Naive thymus-derived CD4-positive, alpha-beta T cell (primary cell): Measurements from ENCODE around the gene MDM2. TPM values are rescaled to one million over a fixed set of nuclear protein-coding genes. Genes with fewer than 3 reads are reported as not detected.

Source experiments
- ATAC-seq: fragments of 150-1000 bp; cut with Tn5 transposase; 2 replicates; pipeline ENCODE4 v1.10.0; 2021; ENCODE audit warnings: mild to moderate bottlenecking, moderate library complexity
- CTCF ChIA-PET: fragments of 350-600 bp; sonication (Branson Sonifier 250); formaldehyde crosslinking; loops from one replicate; lab custom pipeline; 2021; ENCODE audit warnings: antibody characterized with exemption; lab: Charles Lee
- POLR2A ChIA-PET: fragments of 350-600 bp; sonication (Branson Sonifier 250); formaldehyde crosslinking; loops from one replicate; lab custom pipeline; 2021; ENCODE audit warnings: antibody characterized with exemption, inconsistent platforms; lab: Charles Lee
- DNase-seq, 9 donors: peaks; one replicate each; pipeline versions ENCODE4 v3.0.0 to v3.0.0-alpha.2; 2020 to 2022; ENCODE audit warnings: mixed read lengths in 1 of 9
- H3K27ac ChIP-seq: one replicate; pipeline ENCODE4 v1.7.0; 2013; ENCODE audit warnings: mild to moderate bottlenecking, low read depth, low read length, moderate library complexity
- H3K27me3 ChIP-seq, 2 donors: one replicate each; pipeline ENCODE4 v1.7.0; 2013; ENCODE audit warnings: low read length in 2 of 2, mild to moderate bottlenecking in 2 of 2, moderate library complexity in 2 of 2; ENCODE audit not compliant: control insufficient read depth in 2 of 2, insufficient read depth in 2 of 2
- H3K36me3 ChIP-seq, 3 experiments: 1 replicate in 2 of 3; 2 replicates in 1 of 3; pipeline ENCODE4 v1.7.0; 2013; ENCODE audit warnings: low read length in 3 of 3, mild to moderate bottlenecking in 3 of 3, moderate library complexity in 1 of 3; ENCODE audit not compliant: insufficient read depth in 3 of 3, control insufficient read depth in 2 of 3
- H3K4me1 ChIP-seq, 2 donors: one replicate each; pipeline ENCODE4 v1.7.0; 2013; ENCODE audit warnings: low read length in 2 of 2, mild to moderate bottlenecking in 2 of 2, moderate library complexity in 1 of 2; ENCODE audit not compliant: control insufficient read depth in 2 of 2, insufficient read depth in 2 of 2
- H3K4me3 ChIP-seq: 2 replicates; pipeline ENCODE4 v1.7.0; 2013; ENCODE audit warnings: mild to moderate bottlenecking, low read length
- H3K9me3 ChIP-seq, 3 experiments: 1 replicate in 2 of 3; 2 replicates in 1 of 3; pipeline ENCODE4 v1.7.0; 2013; ENCODE audit warnings: low read length in 3 of 3; ENCODE audit not compliant: control insufficient read depth in 2 of 3
- H3K27ac Mint-ChIP-seq, 9 donors: one replicate each; pipeline ENCODE4 v1.8.0; 2020 to 2022; ENCODE audit warnings: mixed read lengths in 9 of 9, mild to moderate bottlenecking in 8 of 9, moderate library complexity in 5 of 9, inconsistent platforms in 2 of 9
- H3K27me3 Mint-ChIP-seq, 5 donors: one replicate each; pipeline ENCODE4 v1.8.0; 2021 to 2022; ENCODE audit warnings: mixed read lengths in 5 of 5, mild to moderate bottlenecking in 1 of 5
- H3K36me3 Mint-ChIP-seq, 5 donors: one replicate each; pipeline ENCODE4 v1.8.0; 2020 to 2022; ENCODE audit warnings: mixed read lengths in 5 of 5, mild to moderate bottlenecking in 3 of 5, inconsistent platforms in 1 of 5
- H3K4me1 Mint-ChIP-seq, 7 donors: one replicate each; pipeline ENCODE4 v1.8.0; 2020 to 2022; ENCODE audit warnings: mixed read lengths in 7 of 7, mild to moderate bottlenecking in 3 of 7, inconsistent platforms in 1 of 7
- H3K4me3 Mint-ChIP-seq, 10 donors: one replicate each; pipeline ENCODE4 v1.8.0; 2020 to 2022; ENCODE audit warnings: mild to moderate bottlenecking in 10 of 10, mixed read lengths in 10 of 10, moderate library complexity in 6 of 10, inconsistent platforms in 2 of 10
- H3K9me3 Mint-ChIP-seq, 11 donors: one replicate each; pipeline ENCODE4 v1.8.0; 2020 to 2022; ENCODE audit warnings: mixed read lengths in 11 of 11, mild to moderate bottlenecking in 4 of 11, inconsistent platforms in 1 of 11, moderate library complexity in 1 of 11
- intact Hi-C, 2 donors: fragments of 100-400 bp; cut with micrococcal nuclease; formaldehyde crosslinking; loops; one replicate each; pipeline ENCODE4 v1.15.1; 2023
- polyA plus RNA-seq, 2 donors: library from polyadenylated mRNA; unstranded; fragments of 300-500 nt; fragmentation: Illumina TruSeq; gene quantifications; one replicate each; pipeline ENCODE4 v1.2.3, GENCODE V29; 2021
- total RNA-seq, 6 experiments: library from RNA in 5 of 6; stranded (reverse) in 5 of 6; gene quantifications; 1 replicate in 5 of 6; 2 replicates in 1 of 6; pipeline ENCODE4 v1.2.3 and lab custom pipeline; 2021 to 2026

MDM2 gene
- total and polyA plus RNA-seq, 7 experiments from 2014 or later = 14.5 to 271 (median 79.8) TPM

DNA sequence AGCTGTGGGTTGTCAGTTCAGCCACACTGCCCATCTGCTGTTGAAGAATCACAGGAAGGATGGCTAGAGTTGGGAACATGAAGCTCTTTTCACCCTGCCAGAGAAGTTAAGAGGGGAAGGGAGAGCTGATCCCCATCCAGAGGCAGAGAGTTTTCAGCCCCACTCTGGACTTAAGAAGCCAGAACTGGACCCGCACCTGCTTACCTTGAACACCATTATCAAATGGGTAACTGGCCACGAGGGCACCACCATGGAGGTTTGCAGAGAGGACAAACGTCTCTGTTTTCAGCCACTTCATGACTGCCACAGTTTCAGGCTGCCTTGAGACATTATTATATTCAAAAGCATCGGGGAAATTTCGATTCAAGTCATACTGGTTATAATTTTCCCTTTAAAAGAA, 62.0 kb downstream of the MDM2 start:
- H3K4me3 Mint-ChIP-seq = no peak overlapping the region
- CTCF ChIA-PET = no interaction called here

DNA sequence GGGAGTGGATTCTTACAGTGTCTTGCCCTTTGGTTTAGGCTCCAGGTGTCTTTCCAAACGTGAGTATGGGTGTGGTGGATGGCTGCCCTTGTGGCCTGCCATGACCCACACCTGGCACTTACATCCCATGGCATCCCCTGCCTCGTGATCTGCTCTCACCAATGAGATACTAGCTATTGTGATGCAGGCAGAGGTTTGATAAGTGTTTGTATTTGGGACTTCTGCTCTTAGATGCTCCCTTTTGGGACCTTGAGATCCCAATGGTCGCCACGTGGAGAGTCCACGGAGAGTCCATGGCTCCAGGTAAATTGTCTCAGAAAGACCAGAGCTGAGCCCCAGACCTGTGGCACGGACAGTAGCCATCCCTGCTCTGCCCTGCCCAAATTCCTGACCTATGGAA, 62.5 kb downstream of the MDM2 start:
- Histone ChIP-seq H3K27ac (no peak overlapping the region), H3K4me1 (no peaks in the 10 kb centered on the region), H3K9me3 (no peaks in the 10 kb centered on the region), H3K4me3 (no peak overlapping the region), H3K36me3 (no peaks in the 10 kb centered on the region), H3K27me3 (no peaks in the 10 kb centered on the region)
- intact Hi-C loops = loop anchor here in 1 of 2 donors (10.0 kb wide), 1 partner anchor 64 kb away; the partner anchor contains the start of gene CPM
- Mint-ChIP-seq H3K27ac (no peak overlapping the region), H3K9me3 (no peaks in the 10 kb centered on the region), H3K4me3 (no peak overlapping the region), H3K27me3 (peaks cover 0 to 6% (median 0%) of the 10 kb centered on the region in 5 donors), H3K36me3 (peaks cover 0 to 6% (median 0%) of the 10 kb centered on the region in 5 donors), H3K4me1 (peaks cover 0 to 8% (median 0%) of the 10 kb centered on the region in 7 donors)
- POLR2A ChIA-PET = no interaction called here
- DNase-seq = no peak
- CTCF ChIA-PET = no interaction called here
- no peak for ATAC-seq

More for the DNA sequence above, 62.0 kb downstream of the MDM2 start:
- Mint-ChIP-seq H3K27me3 (peaks cover 0 to 6% (median 0%) of the 10 kb centered on the region in 5 donors), H3K27ac (no peak overlapping the region), H3K9me3 (no peaks in the 10 kb centered on the region), H3K4me1 (peaks cover 0 to 10% (median 0%) of the 10 kb centered on the region in 7 donors), H3K36me3 (peaks cover 0 to 6% (median 0%) of the 10 kb centered on the region in 5 donors)
- ATAC-seq (no peak), DNase-seq (no peak)
- intact Hi-C loops = loop anchor here in 1 of 2 donors (10.0 kb wide), 1 partner anchor 65 kb away; the partner anchor contains the start of gene CPM
- Histone ChIP-seq H3K27ac (no peak overlapping the region), H3K4me1 (no peaks in the 10 kb centered on the region), H3K9me3 (no peaks in the 10 kb centered on the region), H3K36me3 (no peaks in the 10 kb centered on the region), H3K27me3 (no peaks in the 10 kb centered on the region), H3K4me3 (no peak overlapping the region)
- POLR2A ChIA-PET = no interaction called here

DNA sequence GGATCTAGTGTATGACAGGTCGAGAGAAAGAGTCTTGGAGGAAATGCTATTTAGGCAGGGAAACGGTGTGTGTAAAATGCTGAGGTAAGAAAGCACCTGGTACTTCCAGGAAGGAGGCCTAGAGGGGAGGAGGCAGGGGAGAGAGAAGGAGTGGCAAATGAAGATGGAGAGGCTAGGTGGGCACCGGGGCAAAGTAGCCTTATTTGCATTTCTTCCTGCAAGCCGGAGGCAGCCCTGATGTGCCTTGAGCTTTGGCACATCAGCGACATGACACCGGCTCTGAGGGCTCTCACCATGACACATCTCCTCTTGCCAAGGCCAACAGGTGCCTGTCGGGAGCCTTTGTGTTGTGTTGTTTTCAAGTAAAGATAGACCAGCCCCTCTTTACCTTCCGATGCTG, 63.4 kb downstream of the MDM2 start:
- H3K9me3 ChIP-seq = no peaks in the 10 kb centered on the region
- Mint-ChIP-seq H3K36me3 (peaks cover 0 to 6% (median 0%) of the 10 kb centered on the region in 5 donors), H3K27me3 (peaks cover 0 to 6% (median 0%) of the 10 kb centered on the region in 5 donors), H3K4me1 (peaks cover 0 to 9% (median 0%) of the 10 kb centered on the region in 7 donors), H3K27ac (peak overlapping the region in 1 of 9 donors; percentile 32), H3K4me3 (no peak overlapping the region), H3K9me3 (no peaks in the 10 kb centered on the region)
- H3K4me3 ChIP-seq = no peak overlapping the region
- ATAC-seq (no peak), DNase-seq (no peak)
- POLR2A ChIA-PET = no interaction called here
- H3K4me1 ChIP-seq = no peaks in the 10 kb centered on the region
- H3K27me3 ChIP-seq = no peaks in the 10 kb centered on the region
- intact Hi-C loops = loop anchor here in 1 of 2 donors (10.0 kb wide), 1 partner anchor 63 kb away; the partner anchor contains the start of gene CPM
- no peak overlapping the region for H3K27ac ChIP-seq
- H3K36me3 ChIP-seq = no peaks in the 10 kb centered on the region
- CTCF ChIA-PET = no interaction called here

DNA sequence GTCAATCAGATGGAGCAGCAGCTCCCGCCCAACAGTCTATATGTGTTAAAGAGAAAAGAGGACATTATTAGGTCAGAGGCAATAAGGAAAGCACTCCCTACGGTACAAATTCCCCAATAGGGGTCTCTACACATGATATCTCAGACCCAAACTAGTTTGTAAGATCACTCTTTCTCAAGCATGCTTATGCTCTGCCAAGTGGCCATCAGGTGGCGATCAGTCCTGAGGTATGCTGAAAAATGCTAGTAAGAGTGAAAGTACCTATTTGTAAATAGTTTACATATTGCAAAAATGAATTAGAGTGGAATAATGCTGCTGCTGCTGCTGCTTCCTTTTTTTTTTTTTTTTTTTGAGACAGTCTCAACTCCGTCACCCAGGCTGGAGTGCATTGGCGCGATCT, 63.9 kb downstream of the MDM2 start:
- ChIA-PET CTCF (no interaction called here), POLR2A (no interaction called here)
- no peaks in the 10 kb centered on the region for H3K4me1 ChIP-seq

DNA sequence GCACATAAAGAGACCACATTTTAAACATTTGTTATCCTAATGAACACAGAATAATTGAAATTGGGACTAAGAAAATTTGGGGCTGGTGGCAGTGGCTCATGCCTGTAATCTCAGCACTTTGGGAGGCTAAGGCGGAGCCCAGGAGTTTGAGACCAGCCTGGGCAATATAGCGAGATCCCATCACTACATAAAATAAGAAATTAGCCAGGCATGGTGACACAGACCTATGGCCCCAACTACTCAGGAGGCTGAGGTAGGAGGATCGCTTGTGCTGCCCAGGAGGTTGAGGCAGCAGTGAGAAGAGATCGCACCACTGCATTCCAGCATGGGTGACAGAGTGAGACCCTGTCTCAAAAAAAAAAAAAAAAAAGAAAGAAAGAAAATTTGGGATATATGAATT, 65.3 kb downstream of the MDM2 start:
- Mint-ChIP-seq H3K9me3 (peaks cover 0 to under 1% (median 0%) of the 10 kb centered on the region in 11 donors), H3K27ac (no peak overlapping the region), H3K4me3 (no peak overlapping the region), H3K27me3 (peaks cover 0 to 6% (median 0%) of the 10 kb centered on the region in 5 donors), H3K36me3 (peaks cover 0 to 8% (median under 1%) of the 10 kb centered on the region in 5 donors), H3K4me1 (peaks cover 0 to 12% (median 0%) of the 10 kb centered on the region in 7 donors)
- CTCF ChIA-PET = no interaction called here
- no peak overlapping the region for H3K27ac ChIP-seq
- H3K4me1 ChIP-seq = no peaks in the 10 kb centered on the region
- no peaks in the 10 kb centered on the region for H3K36me3 ChIP-seq
- H3K4me3 ChIP-seq = no peak overlapping the region
- no peaks in the 10 kb centered on the region for H3K9me3 ChIP-seq
- intact Hi-C loops = loop anchor here in 1 of 2 donors (10.0 kb wide), 1 partner anchor 61 kb away; the partner anchor contains the start of gene CPM
- DNase-seq (no peak), ATAC-seq (no peak)
- POLR2A ChIA-PET = no interaction called here
- no peaks in the 10 kb centered on the region for H3K27me3 ChIP-seq

More for the DNA sequence above, 63.9 kb downstream of the MDM2 start:
- Histone ChIP-seq H3K9me3 (no peaks in the 10 kb centered on the region), H3K27me3 (no peaks in the 10 kb centered on the region), H3K4me3 (no peak overlapping the region), H3K36me3 (no peaks in the 10 kb centered on the region), H3K27ac (no peak overlapping the region)
- no peak overlapping the region for H3K4me3 Mint-ChIP-seq
- H3K36me3 Mint-ChIP-seq = peaks cover 0 to 6% (median 0%) of the 10 kb centered on the region in 5 donors
- peak; percentile 36 for ATAC-seq
- H3K4me1 Mint-ChIP-seq = peaks cover 0 to 12% (median 0%) of the 10 kb centered on the region in 7 donors
- no peaks in the 10 kb centered on the region for H3K9me3 Mint-ChIP-seq
- peaks cover 0 to 6% (median 0%) of the 10 kb centered on the region in 5 donors for H3K27me3 Mint-ChIP-seq
- intact Hi-C loops = loop anchor here in 1 of 2 donors (10.0 kb wide), 1 partner anchor 63 kb away; the partner anchor contains the start of gene CPM
- H3K27ac Mint-ChIP-seq = no peak overlapping the region
- no peak for DNase-seq

DNA sequence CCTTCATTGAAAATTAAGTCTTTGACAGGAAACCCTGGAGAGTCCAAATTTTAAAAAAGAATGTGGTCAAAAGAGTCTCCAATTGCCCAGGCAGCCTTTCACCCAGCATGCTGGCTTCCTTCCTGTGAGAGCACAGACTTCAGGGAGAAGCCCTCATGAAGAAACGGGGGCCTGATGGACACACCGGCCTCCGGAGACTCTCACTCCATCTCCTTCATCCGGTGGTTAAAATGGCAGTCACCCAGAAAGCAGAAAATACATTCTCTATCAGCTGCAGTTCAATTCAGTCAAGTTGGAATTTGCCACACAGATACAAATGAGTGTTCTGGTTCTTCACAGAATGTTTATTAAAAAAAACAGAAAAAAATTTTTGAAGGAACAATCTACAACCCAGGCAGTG, 68.5 kb downstream of the MDM2 start:
- peaks cover 0 to 8% (median 0%) of the 10 kb centered on the region in 7 donors for H3K4me1 Mint-ChIP-seq
- H3K27ac Mint-ChIP-seq = peak overlapping the region in 1 of 9 donors; percentile 23
- ChIA-PET CTCF (no interaction called here), POLR2A (interaction anchor here (0.6 kb wide), 1 partner anchor 434 kb away, joined by 3 read pairs; no protein-coding TSS in a partner anchor)
- DNase-seq (no peak), ATAC-seq (no peak)
- no peak overlapping the region for H3K4me3 Mint-ChIP-seq
- intact Hi-C loops = loop anchor here in 1 of 2 donors (10.0 kb wide), 1 partner anchor 58 kb away; the partner anchor contains the start of gene CPM
- Histone ChIP-seq H3K27me3 (no peaks in the 10 kb centered on the region), H3K9me3 (no peaks in the 10 kb centered on the region), H3K27ac (no peak overlapping the region), H3K4me1 (no peaks in the 10 kb centered on the region), H3K4me3 (no peak overlapping the region), H3K36me3 (no peaks in the 10 kb centered on the region)
- peaks cover 0 to 13% (median 0%) of the 10 kb centered on the region in 5 donors for H3K36me3 Mint-ChIP-seq
- H3K27me3 Mint-ChIP-seq = peaks cover 0 to 6% (median 0%) of the 10 kb centered on the region in 5 donors
- H3K9me3 Mint-ChIP-seq = peaks cover 0 to 5% (median 0%) of the 10 kb centered on the region in 11 donors
